GM10248 (cell line): ENCODE measurements around the gene TMEM132C.

Experiments used
- CTCF ChIA-PET: fragments of 300-600 bp; sonication (Branson Sonifier 250); formaldehyde crosslinking; extraction: SDS; loops from one replicate; lab custom pipeline; 2021; ENCODE audit warnings: antibody characterized with exemption; lab: Yijun Ruan, JAX
- POLR2A ChIA-PET: fragments of 350-650 bp; sonication (Branson Sonifier 250); formaldehyde crosslinking; extraction: SDS; loops from one replicate; lab custom pipeline; 2020; ENCODE audit warnings: antibody characterized with exemption; lab: Yijun Ruan, JAX
- DNase-seq: peaks from one replicate; pipeline ENCODE4 v3.0.0; 2012; ENCODE audit errors: extremely low spot score
- TF ChIP-seq, protein P1 (sequence below): IDR thresholded peaks from 2 replicates; pipeline ENCODE4 v1.5.1; 2012; ENCODE audit warnings: mild to moderate bottlenecking, low read depth; ENCODE audit errors: extremely low read depth, missing control alignments, control extremely low read depth

TMEM132C gene

DNA sequence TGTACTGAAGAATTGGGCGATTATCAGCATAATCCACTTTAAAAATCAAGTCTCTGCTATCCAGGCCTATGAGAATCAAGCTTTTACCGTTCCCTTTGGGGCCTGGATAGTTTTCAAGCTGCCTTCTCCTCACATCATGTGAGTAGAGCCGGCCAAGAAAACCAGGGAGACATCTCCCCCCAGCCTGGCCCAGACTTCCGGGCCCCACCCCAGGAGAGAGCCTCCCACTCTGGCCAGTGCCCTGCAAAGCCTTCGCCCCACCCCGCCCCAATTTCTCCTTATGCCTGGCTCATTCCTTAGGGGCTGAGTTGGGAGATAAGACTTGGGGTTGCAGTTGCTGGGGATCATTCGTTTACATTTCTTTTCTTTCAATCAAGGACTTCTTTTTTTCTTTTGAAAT lies 1.4 kb upstream of the TMEM132C start:
- ChIA-PET POLR2A (no interaction called here), CTCF (no interaction called here)
- DNase-seq = no peak
- TF ChIP-seq, protein P1, sequence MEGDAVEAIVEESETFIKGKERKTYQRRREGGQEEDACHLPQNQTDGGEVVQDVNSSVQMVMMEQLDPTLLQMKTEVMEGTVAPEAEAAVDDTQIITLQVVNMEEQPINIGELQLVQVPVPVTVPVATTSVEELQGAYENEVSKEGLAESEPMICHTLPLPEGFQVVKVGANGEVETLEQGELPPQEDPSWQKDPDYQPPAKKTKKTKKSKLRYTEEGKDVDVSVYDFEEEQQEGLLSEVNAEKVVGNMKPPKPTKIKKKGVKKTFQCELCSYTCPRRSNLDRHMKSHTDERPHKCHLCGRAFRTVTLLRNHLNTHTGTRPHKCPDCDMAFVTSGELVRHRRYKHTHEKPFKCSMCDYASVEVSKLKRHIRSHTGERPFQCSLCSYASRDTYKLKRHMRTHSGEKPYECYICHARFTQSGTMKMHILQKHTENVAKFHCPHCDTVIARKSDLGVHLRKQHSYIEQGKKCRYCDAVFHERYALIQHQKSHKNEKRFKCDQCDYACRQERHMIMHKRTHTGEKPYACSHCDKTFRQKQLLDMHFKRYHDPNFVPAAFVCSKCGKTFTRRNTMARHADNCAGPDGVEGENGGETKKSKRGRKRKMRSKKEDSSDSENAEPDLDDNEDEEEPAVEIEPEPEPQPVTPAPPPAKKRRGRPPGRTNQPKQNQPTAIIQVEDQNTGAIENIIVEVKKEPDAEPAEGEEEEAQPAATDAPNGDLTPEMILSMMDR = no peak

DNA sequence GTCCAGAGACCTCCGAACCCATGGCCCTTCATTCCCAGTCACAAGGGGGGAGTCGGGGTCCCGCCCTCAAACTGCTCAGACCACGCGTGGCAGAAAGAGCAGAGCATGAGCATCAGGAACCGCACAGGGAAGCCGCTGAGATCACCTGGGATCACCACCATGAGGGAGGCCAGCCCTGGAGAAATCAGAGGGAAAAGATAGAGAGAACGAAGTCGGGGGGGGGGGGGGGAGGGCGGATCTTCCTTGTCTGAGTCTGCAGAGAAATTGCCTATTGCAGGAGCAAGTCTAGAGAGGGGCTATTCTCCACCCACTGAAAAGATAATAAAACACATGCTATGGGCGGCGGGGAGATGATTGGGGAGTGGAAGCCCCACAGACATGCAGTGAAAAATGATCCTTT lies 884 bp upstream of the TMEM132C start:
- no peak for DNase-seq
- CTCF ChIA-PET = no interaction called here
- TF ChIP-seq, protein P1 = no peak
- POLR2A ChIA-PET = no interaction called here

DNA sequence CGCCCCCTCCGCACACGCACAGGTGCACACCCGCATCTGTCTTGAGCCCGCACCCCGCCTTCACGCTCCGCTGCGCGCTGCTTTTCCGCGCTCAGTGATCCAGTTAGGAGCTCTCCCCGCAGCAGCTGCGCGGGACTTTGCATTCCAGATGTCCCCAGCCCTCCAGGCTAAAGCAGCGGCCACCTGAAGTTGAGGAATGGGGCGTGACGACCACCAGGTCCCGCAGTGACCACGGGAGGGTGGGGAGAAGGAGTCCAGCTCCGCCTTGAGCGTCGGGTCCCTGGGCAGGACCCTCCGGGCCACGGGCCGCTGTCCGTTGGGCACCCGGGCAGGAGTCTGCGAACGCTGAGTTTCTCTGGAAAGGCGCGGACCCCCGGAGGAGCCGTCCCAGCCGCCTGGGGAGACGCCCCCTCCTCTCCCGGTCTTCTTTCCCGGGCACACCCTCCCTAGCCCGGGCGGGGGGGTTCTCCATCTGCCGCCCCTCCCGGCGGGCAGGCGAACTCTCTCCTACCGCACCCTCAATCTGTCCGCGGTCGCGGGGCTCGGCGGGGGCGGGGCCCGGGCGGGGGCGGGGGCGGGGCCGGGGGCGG lies 334 bp upstream of the TMEM132C start:
- DNase-seq = no peak
- TF ChIP-seq, protein P1 = no peak
- ChIA-PET CTCF (no interaction called here), POLR2A (no interaction called here)

DNA sequence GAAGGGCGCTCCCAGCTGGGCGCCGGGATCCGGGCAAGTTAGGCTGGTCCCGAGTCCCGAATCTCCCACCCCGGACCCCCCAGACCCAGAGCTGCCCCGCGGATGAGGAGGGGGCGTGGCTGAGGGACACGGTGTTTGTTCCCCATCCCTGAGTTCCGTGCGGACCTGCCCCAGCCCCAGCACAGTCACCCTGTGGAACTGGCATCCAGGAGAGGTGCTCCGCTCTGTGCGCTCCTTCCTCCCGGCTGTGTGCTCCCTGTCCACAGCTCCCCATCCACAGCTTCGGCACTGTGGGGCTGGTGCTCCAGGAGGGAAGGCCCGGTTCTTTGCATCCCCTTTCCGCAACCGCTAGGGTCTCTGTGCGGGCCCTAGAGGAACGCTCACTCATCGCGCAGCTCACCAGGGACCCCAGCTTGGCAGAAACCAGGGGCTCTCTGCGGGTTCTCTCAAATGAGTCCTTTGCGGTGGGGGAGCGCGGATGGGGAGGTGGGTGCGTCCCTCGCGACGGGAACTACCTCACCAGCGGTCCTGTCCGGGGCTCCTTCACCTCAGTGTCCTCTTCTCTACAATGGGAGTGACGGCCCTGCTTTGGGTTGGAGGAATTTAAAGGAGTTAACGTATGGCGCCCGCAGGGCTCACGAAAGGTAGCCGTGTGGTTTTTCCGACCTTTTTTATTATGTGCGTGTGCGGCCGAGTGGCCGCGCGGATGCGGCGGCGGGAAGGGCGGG lies 845 bp downstream of the TMEM132C start:
- ChIA-PET CTCF (no interaction called here), POLR2A (no interaction called here)
- no peak for DNase-seq
- TF ChIP-seq, protein P1 = no peak

DNA sequence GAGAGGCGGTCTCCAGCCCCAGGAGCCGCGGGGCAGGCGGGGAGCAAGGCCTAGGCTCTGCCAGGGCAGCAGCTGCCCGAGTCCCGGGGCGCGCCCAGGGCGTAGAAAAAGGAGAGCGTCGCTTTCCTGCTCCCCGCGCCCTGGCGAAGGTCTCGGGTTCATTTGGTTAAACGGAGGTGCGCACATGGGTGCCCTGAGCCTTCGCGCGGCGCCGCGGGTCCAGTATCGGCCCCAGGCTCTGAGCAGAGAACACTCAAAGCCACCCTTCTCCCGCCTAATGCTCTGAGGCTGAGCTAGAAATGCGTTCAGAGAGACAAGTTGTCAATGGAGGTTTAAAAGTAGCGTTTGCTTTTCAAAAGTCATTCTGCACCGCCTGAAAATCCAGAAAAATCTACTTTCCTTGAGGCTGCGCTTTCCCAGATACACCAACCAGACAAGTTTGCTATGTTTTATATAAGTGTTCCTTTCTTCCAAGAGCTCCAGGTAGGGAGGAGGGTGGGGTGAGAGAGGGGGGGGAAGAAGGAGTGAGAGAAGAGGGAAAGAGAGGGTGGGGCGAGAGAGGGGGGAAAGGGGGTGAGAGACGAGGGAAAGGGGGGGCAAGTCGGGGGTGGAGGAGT lies 1.5 kb downstream of the TMEM132C start:
- ChIA-PET CTCF (no interaction called here), POLR2A (no interaction called here)
- TF ChIP-seq, protein P1 = no peak
- no peak for DNase-seq

DNA sequence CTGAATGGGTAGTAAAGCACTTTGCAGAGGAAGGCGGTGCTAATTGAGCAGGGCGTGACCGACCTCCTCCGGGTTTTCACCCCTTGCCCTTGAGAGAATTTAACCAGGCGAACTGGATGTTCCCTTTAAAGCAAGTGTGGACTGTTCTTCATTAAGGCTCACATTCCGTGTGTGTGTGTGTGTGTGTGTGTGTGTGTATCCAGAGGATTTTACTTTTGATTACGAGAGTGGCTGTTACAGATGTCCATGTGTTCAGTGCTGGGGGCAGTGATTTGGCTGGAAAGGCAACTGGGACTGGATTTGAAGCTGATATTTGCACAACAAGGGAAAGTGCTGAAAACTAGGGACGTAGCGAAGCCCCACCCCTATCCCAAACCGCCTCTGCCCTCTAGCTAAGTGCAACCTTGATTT lies 2.2 kb downstream of the TMEM132C start:
- ChIA-PET POLR2A (no interaction called here), CTCF (no interaction called here)
- no peak for DNase-seq
- TF ChIP-seq, protein P1 = no peak
